ENCODE data around the gene OVCH2.

DNA sequence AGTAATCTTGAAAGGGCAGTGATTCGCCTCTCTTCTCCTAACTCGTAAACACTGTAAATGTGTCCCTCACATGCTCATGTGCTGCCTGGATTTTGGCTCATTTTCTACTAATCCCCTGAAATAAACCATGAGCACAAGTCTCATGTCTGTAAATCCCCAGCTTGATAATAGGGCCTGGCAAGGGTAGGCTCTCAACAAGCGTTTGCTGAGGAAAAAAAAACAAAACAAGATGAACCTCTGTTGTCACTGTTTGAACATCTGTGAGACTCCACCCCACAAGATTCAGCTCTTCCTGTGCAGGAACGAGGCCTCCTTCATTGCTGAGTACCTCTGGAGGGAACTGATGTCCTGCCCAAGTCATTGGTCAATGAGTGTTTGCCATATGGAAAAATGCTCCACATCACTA, 28.5 kb downstream of the OVCH2 start:
- TF ChIP-seq POLR2AphosphoS5 (IDR thresholded peaks at IDR 0.05) (no peak), CTCF (IDR thresholded peaks at IDR 0.05) (no peak), POLR2A (IDR thresholded peaks at IDR 0.05) (no peak), EP300 (IDR thresholded peaks at IDR 0.05) (no peak)
